ENCODE data around the gene OPCML.

The OPCML gene

GRCh38 chr11:133474461-133474860 is 57.8 kb downstream of the OPCML start:
- no peak overlapping the region for H3K27ac ChIP-seq
- TF ChIP-seq, protein P1, sequence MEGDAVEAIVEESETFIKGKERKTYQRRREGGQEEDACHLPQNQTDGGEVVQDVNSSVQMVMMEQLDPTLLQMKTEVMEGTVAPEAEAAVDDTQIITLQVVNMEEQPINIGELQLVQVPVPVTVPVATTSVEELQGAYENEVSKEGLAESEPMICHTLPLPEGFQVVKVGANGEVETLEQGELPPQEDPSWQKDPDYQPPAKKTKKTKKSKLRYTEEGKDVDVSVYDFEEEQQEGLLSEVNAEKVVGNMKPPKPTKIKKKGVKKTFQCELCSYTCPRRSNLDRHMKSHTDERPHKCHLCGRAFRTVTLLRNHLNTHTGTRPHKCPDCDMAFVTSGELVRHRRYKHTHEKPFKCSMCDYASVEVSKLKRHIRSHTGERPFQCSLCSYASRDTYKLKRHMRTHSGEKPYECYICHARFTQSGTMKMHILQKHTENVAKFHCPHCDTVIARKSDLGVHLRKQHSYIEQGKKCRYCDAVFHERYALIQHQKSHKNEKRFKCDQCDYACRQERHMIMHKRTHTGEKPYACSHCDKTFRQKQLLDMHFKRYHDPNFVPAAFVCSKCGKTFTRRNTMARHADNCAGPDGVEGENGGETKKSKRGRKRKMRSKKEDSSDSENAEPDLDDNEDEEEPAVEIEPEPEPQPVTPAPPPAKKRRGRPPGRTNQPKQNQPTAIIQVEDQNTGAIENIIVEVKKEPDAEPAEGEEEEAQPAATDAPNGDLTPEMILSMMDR (conservative IDR thresholded peaks at IDR 0.05): no peak

DNA sequence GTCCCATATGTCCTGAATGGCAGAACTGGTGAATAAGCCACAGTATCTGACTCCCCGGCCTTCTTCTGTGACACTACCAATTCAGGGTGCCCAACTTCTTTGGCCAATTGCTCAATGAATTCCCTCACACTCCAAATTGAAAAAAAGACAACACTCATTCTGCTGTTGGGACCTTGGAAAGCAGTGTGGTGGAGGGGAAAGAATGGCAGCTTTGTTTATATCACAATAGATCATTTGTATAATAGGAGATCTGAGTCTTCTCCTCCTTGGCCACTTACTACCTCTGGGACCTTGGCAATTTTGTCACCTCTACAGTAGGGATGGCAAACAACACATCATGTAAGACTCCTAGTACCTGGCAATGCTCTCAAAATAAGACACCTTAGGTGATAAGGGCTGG is 64.6 kb downstream of the OPCML start:
- no peak overlapping the region for H3K27ac ChIP-seq
- TF ChIP-seq, protein P1 (conservative IDR thresholded peaks at IDR 0.05): no peak

DNA sequence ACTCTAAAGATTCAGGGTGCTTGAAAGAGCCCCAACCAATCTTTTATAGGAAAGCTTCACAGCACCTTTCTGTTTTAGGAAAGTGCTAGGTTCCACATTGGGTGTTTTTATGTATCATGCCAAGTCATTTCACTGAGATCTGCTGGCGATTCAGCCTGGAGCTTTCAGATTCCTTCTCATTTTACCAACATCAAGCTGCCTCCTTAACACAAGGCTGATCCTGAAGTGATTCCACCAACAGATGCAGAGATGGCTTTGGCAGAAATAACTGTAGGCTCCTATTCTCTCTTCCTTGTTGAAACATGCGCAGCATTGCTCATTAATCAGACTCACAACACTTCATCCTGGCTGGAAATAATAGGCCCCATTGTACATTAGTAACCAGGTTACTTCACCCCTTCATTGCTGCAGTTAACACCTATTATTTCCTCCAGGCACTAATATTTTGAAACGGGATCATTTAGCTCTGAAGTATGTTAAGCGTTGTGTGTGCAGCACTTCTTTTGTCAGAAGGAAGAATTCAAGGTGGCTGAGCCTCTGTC is 89.0 kb downstream of the OPCML start:
- H3K27ac ChIP-seq: no peak overlapping the region
- TF ChIP-seq, protein P1 (conservative IDR thresholded peaks at IDR 0.05): no peak

GRCh38 chr11:133441964-133442660 is 90.2 kb downstream of the OPCML start:
- H3K27ac ChIP-seq: no peak overlapping the region
- TF ChIP-seq, protein P1 (conservative IDR thresholded peaks at IDR 0.05): no peak

DNA sequence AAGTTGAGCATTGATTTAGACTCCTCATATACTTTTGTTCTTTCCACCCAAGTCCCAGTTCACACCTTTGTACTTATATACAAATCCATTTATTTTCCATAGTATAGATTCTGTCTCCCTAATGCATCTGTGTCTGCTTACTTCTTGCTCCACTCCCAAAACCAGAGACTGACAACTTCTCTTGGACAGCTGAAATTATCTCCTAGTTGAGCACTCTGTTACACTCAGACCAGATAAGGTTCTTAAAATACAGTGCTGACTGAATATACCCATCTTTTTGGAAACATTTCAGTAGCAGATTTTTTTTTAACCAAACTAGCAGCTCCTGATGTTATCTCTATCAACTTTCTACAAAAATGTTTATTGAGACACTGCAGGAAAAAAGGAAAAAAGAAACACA is 106.3 kb downstream of the OPCML start:
- TF ChIP-seq, protein P1 (conservative IDR thresholded peaks at IDR 0.05): no peak
- H3K27ac ChIP-seq: no peak overlapping the region

- H3K27ac ChIP-seq: peak overlapping the region; percentile 10
- TF ChIP-seq, protein P1 (conservative IDR thresholded peaks at IDR 0.05): no peak
These were observed 107.1 kb downstream of the OPCML start for GRCh38 chr11:133425245-133425644.

DNA sequence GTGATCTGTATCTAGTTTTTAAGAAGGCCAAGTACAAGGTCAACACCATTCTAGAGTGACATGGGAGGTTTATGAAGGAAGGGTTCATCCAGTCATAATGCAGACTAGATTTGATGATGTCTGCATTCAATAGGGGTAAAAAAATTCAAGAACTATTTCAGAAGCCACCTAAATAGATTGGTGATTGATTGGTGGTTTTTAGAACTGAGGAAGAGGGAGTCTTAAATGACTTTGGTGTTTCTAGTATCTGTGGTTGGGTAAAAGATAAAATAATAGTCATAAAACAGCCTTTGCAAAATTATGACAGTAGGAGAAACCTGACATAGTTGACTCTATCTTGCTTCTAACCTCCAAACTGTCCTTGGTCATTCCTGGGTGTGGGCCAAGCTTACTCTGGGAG is 114.1 kb downstream of the OPCML start:
- H3K27ac ChIP-seq: no peak overlapping the region
- TF ChIP-seq, protein P1 (conservative IDR thresholded peaks at IDR 0.05): no peak

Measured in VCaP (cell line).